DND-41 (cell line): ENCODE measurements around the gene ADI1.

Source experiments
- ATAC-seq: fragments of 200-7000 bp; cut with Tn5 transposase; 3 replicates; pipeline ENCODE4 v1.9.1; 2021; ENCODE audit warnings: low read depth; ENCODE audit not compliant: insufficient read depth
- DNase-seq: peaks from one replicate; pipeline ENCODE4 v3.0.0-alpha.2; 2020
- H2AFZ ChIP-seq: 2 replicates; pipeline ENCODE4 v1.6.0; 2012; ENCODE audit warnings: low read depth, low read length
- H3K27ac ChIP-seq: 2 replicates; pipeline ENCODE4 v1.5.1; 2012; ENCODE audit warnings: low read length, inconsistent platforms
- H3K27me3 ChIP-seq: fragments of 200-600 bp; sonication (generic); 2 replicates; pipeline ENCODE4 v1.6.0; 2012; ENCODE audit warnings: low read length, mild to moderate bottlenecking, inconsistent platforms; ENCODE audit not compliant: insufficient read depth, poor library complexity
- H3K36me3 ChIP-seq: 2 replicates; pipeline ENCODE4 v1.5.1; 2012; ENCODE audit warnings: low read length, inconsistent platforms; ENCODE audit not compliant: insufficient read depth
- H3K4me1 ChIP-seq: 2 replicates; pipeline ENCODE4 v1.5.1; 2012; ENCODE audit warnings: mild to moderate bottlenecking, low read length; ENCODE audit not compliant: insufficient read depth
- H3K4me2 ChIP-seq: 2 replicates; pipeline ENCODE4 v1.6.0; 2012; ENCODE audit warnings: mild to moderate bottlenecking, moderate library complexity, low read length, inconsistent platforms; ENCODE audit not compliant: insufficient read depth
- H3K4me3 ChIP-seq, 2 experiments: fragments of 200-600 bp in 1 of 2; shearing (Covaris generic) in 1 of 2; 2 replicates each; pipeline ENCODE4 v1.5.1; 2012 to 2016; ENCODE audit warnings: inconsistent platforms in 2 of 2, low read length in 2 of 2, mild to moderate bottlenecking in 2 of 2, low read depth in 1 of 2, moderate library complexity in 1 of 2
- H3K79me2 ChIP-seq: 2 replicates; pipeline ENCODE4 v1.6.0; 2012; ENCODE audit warnings: low read length, inconsistent platforms; ENCODE audit not compliant: insufficient read depth
- H3K9ac ChIP-seq: 2 replicates; pipeline ENCODE4 v1.6.0; 2012; ENCODE audit warnings: low read depth, mild to moderate bottlenecking, inconsistent platforms, low read length, moderate library complexity
- H3K9me3 ChIP-seq: 2 replicates; pipeline ENCODE4 v1.5.1; 2012; ENCODE audit warnings: low read length, moderate library complexity, mild to moderate bottlenecking, inconsistent platforms; ENCODE audit not compliant: insufficient read depth, severe bottlenecking
- H4K20me1 ChIP-seq: 2 replicates; pipeline ENCODE4 v1.6.0; 2012; ENCODE audit warnings: low read length; ENCODE audit not compliant: insufficient read depth
- CTCF ChIP-seq: IDR thresholded peaks from 2 replicates; pipeline ENCODE4 v1.5.1; 2012; ENCODE audit warnings: borderline replicate concordance, low read length, moderate library complexity, mild to moderate bottlenecking; ENCODE audit not compliant: poor library complexity, severe bottlenecking; ENCODE audit errors: extremely low read depth
- EZH2 ChIP-seq: IDR thresholded peaks from 3 replicates; pipeline ENCODE4 v1.6.1; 2012; ENCODE audit warnings: borderline replicate concordance, low read depth, mild to moderate bottlenecking, moderate library complexity, low read length, inconsistent platforms; ENCODE audit not compliant: severe bottlenecking

Gene ADI1

GRCh38 chr2:3553946-3554345, 34.6 kb upstream of the ADI1 start:
- H3K9ac ChIP-seq = no peak overlapping the region
- ATAC-seq (no peak), DNase-seq (no peak)
- peaks cover 21% of the 10 kb centered on the region for H3K4me1 ChIP-seq
- H4K20me1 ChIP-seq = peaks cover 15% of the 10 kb centered on the region
- no peaks in the 10 kb centered on the region for H3K9me3 ChIP-seq
- H3K36me3 ChIP-seq = peaks cover 70% of the 10 kb centered on the region
- peaks cover 53% of the 10 kb centered on the region for H3K79me2 ChIP-seq
- TF ChIP-seq EZH2 (no peak), CTCF (no peak)
- H3K27ac ChIP-seq = no peak overlapping the region
- no peak overlapping the region for H2AFZ ChIP-seq
- H3K4me3 ChIP-seq = no peak overlapping the region
- H3K27me3 ChIP-seq = no peaks in the 10 kb centered on the region
- H3K4me2 ChIP-seq = no peak overlapping the region

- no peak for ATAC-seq
- H3K27ac ChIP-seq = no peak overlapping the region
Measured at GRCh38 chr2:3547915-3548314, 28.6 kb upstream of the ADI1 start.

GRCh38 chr2:3545788-3546478, 26.6 kb upstream of the ADI1 start:
- no peaks in the 10 kb centered on the region for H3K4me1 ChIP-seq
- H4K20me1 ChIP-seq = peaks cover 8% of the 10 kb centered on the region
- H3K27me3 ChIP-seq = no peaks in the 10 kb centered on the region
- H3K79me2 ChIP-seq = peaks cover 16% of the 10 kb centered on the region; the same call in 1 of the 2 replicates
- peaks cover 92% of the 10 kb centered on the region for H3K36me3 ChIP-seq
- no peak overlapping the region for H3K9ac ChIP-seq
- H2AFZ ChIP-seq = no peak overlapping the region
- no peak for DNase-seq
- no peaks in the 10 kb centered on the region for H3K9me3 ChIP-seq
- no peak overlapping the region for H3K27ac ChIP-seq
- H3K4me3 ChIP-seq = no peak overlapping the region
- H3K4me2 ChIP-seq = no peak overlapping the region
- TF ChIP-seq CTCF (no peak), EZH2 (no peak)
- no peak for ATAC-seq

More at GRCh38 chr2:3547915-3548314, 28.6 kb upstream of the ADI1 start:
- TF ChIP-seq EZH2 (no peak), CTCF (no peak)
- DNase-seq = no peak
- Histone ChIP-seq H3K9me3 (no peaks in the 10 kb centered on the region), H3K79me2 (peaks cover 12% of the 10 kb centered on the region; the same call in 1 of the 2 replicates), H3K4me1 (no peaks in the 10 kb centered on the region), H3K9ac (no peak overlapping the region), H3K36me3 (peaks cover 93% of the 10 kb centered on the region), H3K4me3 (no peak overlapping the region), H3K4me2 (no peak overlapping the region), H4K20me1 (peaks cover 9% of the 10 kb centered on the region), H3K27me3 (no peaks in the 10 kb centered on the region), H2AFZ (no peak overlapping the region)
